Measurements from ENCODE around the gene TMEM221. TPM values are rescaled to one million over a fixed set of nuclear protein-coding genes. Genes with fewer than 3 reads are reported as not detected.

Gene TMEM221
- total RNA-seq, 1 donor from 2014 or later, result not detected

- TF ChIP-seq CTCF (IDR thresholded peaks at IDR 0.05; ENCODE audit: insufficient read depth, low read length, severe bottlenecking), result peak; percentile 57
- Histone ChIP-seq H3K4me3 (ENCODE audit: low read depth, low read length) (no peak overlapping the region), H3K27me3 (ENCODE audit: control insufficient read depth, insufficient read depth, low read length) (no peaks in the 10 kb centered on the region), H3K36me3 (ENCODE audit: control insufficient read depth, insufficient read depth, low read length) (no peaks in the 10 kb centered on the region)
- FAIRE-seq, result no peak
- no peak for DNase-seq (ENCODE audit: low read depth)
Measured at GRCh38 chr19:17441241-17442021, 7.0 kb downstream of the TMEM221 start.

GRCh38 chr19:17436874-17437267, 11.6 kb downstream of the TMEM221 start:
- H3K36me3 ChIP-seq (ENCODE audit: control insufficient read depth, insufficient read depth, low read length), result no peaks in the 10 kb centered on the region
- no peak for TF ChIP-seq CTCF (IDR thresholded peaks at IDR 0.05; ENCODE audit: insufficient read depth, low read length, severe bottlenecking)
- FAIRE-seq (peak; percentile 83), DNase-seq (ENCODE audit: low read depth) (no peak)
- no peaks in the 10 kb centered on the region for H3K27me3 ChIP-seq (ENCODE audit: control insufficient read depth, insufficient read depth, low read length)
- H3K4me3 ChIP-seq (ENCODE audit: low read depth, low read length), result no peak overlapping the region

- FAIRE-seq (no peak), DNase-seq (ENCODE audit: low read depth) (no peak)
- Histone ChIP-seq H3K27me3 (ENCODE audit: control insufficient read depth, insufficient read depth, low read length) (no peaks in the 10 kb centered on the region), H3K4me3 (ENCODE audit: low read depth, low read length) (no peak overlapping the region), H3K36me3 (ENCODE audit: control insufficient read depth, insufficient read depth, low read length) (no peaks in the 10 kb centered on the region)
- no peak for TF ChIP-seq CTCF (IDR thresholded peaks at IDR 0.05; ENCODE audit: insufficient read depth, low read length, severe bottlenecking)
Measured at GRCh38 chr19:17436094-17436873, 12.2 kb downstream of the TMEM221 start.

DNA sequence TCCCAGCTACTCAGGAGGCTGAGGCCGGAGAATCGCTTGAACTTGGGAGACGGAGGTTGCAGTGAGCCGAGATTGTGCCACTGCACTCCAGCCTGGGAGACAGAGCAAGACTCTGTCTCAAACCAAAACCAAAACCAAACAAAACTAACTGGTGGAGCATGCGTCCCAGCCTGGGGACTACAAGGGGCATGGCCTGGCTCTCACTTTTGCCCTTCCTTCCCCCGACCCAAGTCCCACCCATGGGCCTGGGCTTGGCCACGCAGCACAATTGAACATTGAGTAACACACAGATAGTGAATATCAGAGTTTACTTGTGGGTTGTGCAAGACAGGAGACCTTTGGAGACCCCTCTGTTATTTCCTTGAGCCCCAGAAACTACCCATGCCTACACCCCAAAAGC, 13.2 kb downstream of the TMEM221 start:
- Histone ChIP-seq H3K27me3 (ENCODE audit: control insufficient read depth, insufficient read depth, low read length) (no peaks in the 10 kb centered on the region), H3K36me3 (ENCODE audit: control insufficient read depth, insufficient read depth, low read length) (no peaks in the 10 kb centered on the region), H3K4me3 (ENCODE audit: low read depth, low read length) (no peak overlapping the region)
- no peak for DNase-seq (ENCODE audit: low read depth)
- no peak for TF ChIP-seq CTCF (IDR thresholded peaks at IDR 0.05; ENCODE audit: insufficient read depth, low read length, severe bottlenecking)
- FAIRE-seq, result no peak

DNA sequence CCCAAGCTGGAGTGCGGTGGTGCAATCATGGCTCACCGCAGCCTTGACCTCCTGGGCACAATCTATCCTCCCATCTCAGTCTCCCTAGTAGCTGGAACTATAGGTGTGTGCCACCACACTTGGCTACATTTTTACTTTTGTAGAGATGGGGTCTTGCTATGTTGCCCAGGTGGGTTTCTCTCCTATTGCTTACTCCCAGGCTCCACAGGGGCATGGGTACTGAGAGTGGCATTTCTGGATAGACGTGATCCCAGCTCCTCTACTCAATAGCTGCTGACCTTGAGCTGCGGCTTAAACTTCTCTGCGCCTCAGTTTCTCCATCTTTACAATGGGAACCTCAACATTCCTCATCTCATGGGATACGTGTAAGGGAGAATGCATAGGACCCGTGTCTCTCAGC, 17.1 kb downstream of the TMEM221 start:
- Histone ChIP-seq H3K36me3 (ENCODE audit: control insufficient read depth, insufficient read depth, low read length) (no peaks in the 10 kb centered on the region), H3K4me3 (ENCODE audit: low read depth, low read length) (no peak overlapping the region), H3K27me3 (ENCODE audit: control insufficient read depth, insufficient read depth, low read length) (no peaks in the 10 kb centered on the region)
- DNase-seq (ENCODE audit: low read depth) (no peak), FAIRE-seq (no peak)
- TF ChIP-seq CTCF (IDR thresholded peaks at IDR 0.05; ENCODE audit: insufficient read depth, low read length, severe bottlenecking), result no peak
